IMR-90 (cell line): ENCODE measurements around the gene GNAI3. TPM values are rescaled to one million over a fixed set of nuclear protein-coding genes. Genes with fewer than 3 reads are reported as not detected.

ENCODE experiments used
- ATAC-seq: fragments of 200-7000 bp; cut with Tn5 transposase; 2 replicates; pipeline ENCODE4 v1.9.1; 2020; ENCODE audit warnings: low read depth, mild to moderate bottlenecking, moderate library complexity
- BruUV-seq: library from RNA; stranded (reverse); fragments of 400-500 nt; replicated peaks from 2 replicates; lab custom pipeline; 2021; lab: Mats Ljungman, UMichigan
- CTCF ChIA-PET: fragments of 300-600 bp; formaldehyde crosslinking; extraction: SDS; loops from one replicate; lab custom pipeline; 2021; ENCODE audit warnings: antibody characterized with exemption; lab: Yijun Ruan, JAX
- POLR2A ChIA-PET: fragments of 300-600 bp; sonication (Branson Sonifier 250); formaldehyde crosslinking; loops from one replicate; lab custom pipeline; 2022; ENCODE audit warnings: antibody characterized with exemption; ENCODE audit not compliant: unreplicated experiment; lab: Charles Lee
- DNase-seq: peaks from one replicate; pipeline ENCODE4 v3.0.0; 2013
- H2AFZ ChIP-seq: replicated peaks from 2 replicates; pipeline ENCODE3; 2013; ENCODE audit warnings: low read length, mild to moderate bottlenecking; ENCODE audit not compliant: poor library complexity
- H2AK5ac ChIP-seq: 2 replicates; pipeline ENCODE4 v1.6.1; 2013; ENCODE audit warnings: low read depth, low read length, inconsistent platforms
- H2AK9ac ChIP-seq: replicated peaks from 2 replicates; pipeline ENCODE3; 2013; ENCODE audit warnings: mild to moderate bottlenecking, low read depth, low read length, moderate library complexity; ENCODE audit not compliant: poor library complexity
- H2BK120ac ChIP-seq: 2 replicates; pipeline ENCODE4 v1.6.1; 2013; ENCODE audit warnings: low read depth, low read length, inconsistent platforms
- H2BK15ac ChIP-seq: 3 replicates; pipeline ENCODE4 v1.6.1; 2013; ENCODE audit warnings: low read depth, low read length, inconsistent platforms
- H2BK20ac ChIP-seq: 2 replicates; pipeline ENCODE4 v1.6.1; 2013; ENCODE audit warnings: low read depth, mild to moderate bottlenecking, inconsistent platforms, low read length, moderate library complexity
- H2BK5ac ChIP-seq: 2 replicates; pipeline ENCODE4 v1.6.1; 2013; ENCODE audit warnings: mild to moderate bottlenecking, low read depth, low read length, inconsistent platforms; ENCODE audit not compliant: poor library complexity, severe bottlenecking
- H3K14ac ChIP-seq: replicated peaks from 2 replicates; pipeline ENCODE4 v1.6.1; 2013; ENCODE audit warnings: low read depth, low read length, inconsistent platforms
- H3K18ac ChIP-seq: 2 replicates; pipeline ENCODE4 v1.6.1; 2013; ENCODE audit warnings: low read depth, low read length, control low read depth
- H3K23ac ChIP-seq: 2 replicates; pipeline ENCODE4 v1.6.1; 2013; ENCODE audit warnings: low read depth, low read length, inconsistent platforms
- H3K27ac ChIP-seq: 2 replicates; pipeline ENCODE4 v1.5.1; 2013; ENCODE audit warnings: mild to moderate bottlenecking, control low read depth, low read length; ENCODE audit not compliant: insufficient read depth
- H3K27me3 ChIP-seq: 2 replicates; pipeline ENCODE4 v1.6.1; 2013; ENCODE audit warnings: low read length; ENCODE audit not compliant: control insufficient read depth, insufficient read depth
- H3K36me3 ChIP-seq: 2 replicates; pipeline ENCODE4 v1.6.1; 2013; ENCODE audit warnings: low read length, mixed read lengths; ENCODE audit not compliant: control insufficient read depth, insufficient read depth
- H3K4ac ChIP-seq: 2 replicates; pipeline ENCODE4 v1.6.1; 2013; ENCODE audit warnings: low read depth, low read length, inconsistent platforms
- H3K4me1 ChIP-seq: 2 replicates; pipeline ENCODE4 v1.6.1; 2013; ENCODE audit warnings: low read length, mixed read lengths; ENCODE audit not compliant: control insufficient read depth, insufficient read depth
- H3K4me2 ChIP-seq: 2 replicates; pipeline ENCODE4 v1.6.1; 2013; ENCODE audit warnings: low read depth, mild to moderate bottlenecking, control low read depth, low read length, moderate library complexity
- H3K4me3 ChIP-seq: 2 replicates; pipeline ENCODE4 v1.5.1; 2013; ENCODE audit warnings: low read depth, mild to moderate bottlenecking, control low read depth, low read length, moderate library complexity; ENCODE audit not compliant: insufficient read depth
- H3K56ac ChIP-seq: 2 replicates; pipeline ENCODE4 v1.6.1; 2013; ENCODE audit warnings: low read length, inconsistent platforms; ENCODE audit not compliant: insufficient read depth; ENCODE audit errors: extremely low read depth
- H3K79me1 ChIP-seq, 2 experiments: 2 replicates each; pipeline ENCODE4 v1.6.1; 2013; ENCODE audit warnings: low read length in 2 of 2, inconsistent platforms in 1 of 2, low read depth in 1 of 2
- H3K9ac ChIP-seq: 2 replicates; pipeline ENCODE4 v1.6.1; 2013; ENCODE audit warnings: low read depth, low read length, control low read depth
- H3K9me1 ChIP-seq: 2 replicates; pipeline ENCODE4 v1.6.1; 2013; ENCODE audit warnings: low read length, inconsistent platforms; ENCODE audit not compliant: insufficient read depth
- H3K9me3 ChIP-seq: 2 replicates; pipeline ENCODE4 v1.6.1; 2013; ENCODE audit warnings: low read length; ENCODE audit not compliant: control insufficient read depth, insufficient read depth
- H4K20me1 ChIP-seq: 2 replicates; pipeline ENCODE4 v1.6.1; 2013; ENCODE audit warnings: low read length, inconsistent platforms; ENCODE audit not compliant: insufficient read depth
- H4K5ac ChIP-seq: 2 replicates; pipeline ENCODE4 v1.6.1; 2013; ENCODE audit warnings: mild to moderate bottlenecking, low read depth, low read length, control low read depth
- H4K8ac ChIP-seq, 2 experiments: 2 replicates each; pipeline ENCODE4 v1.6.1; 2013; ENCODE audit warnings: low read depth in 2 of 2, low read length in 2 of 2, control low read depth in 1 of 2, inconsistent platforms in 1 of 2
- H4K91ac ChIP-seq: 2 replicates; pipeline ENCODE4 v1.6.1; 2013; ENCODE audit warnings: low read depth, low read length, inconsistent platforms; ENCODE audit not compliant: insufficient read depth
- FOS ChIP-seq: fragments of 150-350 bp; IDR thresholded peaks from 2 replicates; pipeline ENCODE4 v1.6.1; 2016; ENCODE audit warnings: low read depth, low read length
- POLR2A ChIP-seq: IDR thresholded peaks from 2 replicates; pipeline ENCODE4 v1.6.1; 2012; ENCODE audit warnings: mild to moderate bottlenecking, low read depth, low read length
- RAD21 ChIP-seq: IDR thresholded peaks from 2 replicates; pipeline ENCODE4 v1.6.1; 2012; ENCODE audit warnings: low read length, improper control_type of control experiment
- WGBS, 2 experiments: methylation state at CpG; one replicate each; pipeline versions ENCODE4 v1.1.5 to v1.1.7; 2013; ENCODE audit warnings: missing lambda C conversion rate in 2 of 2; ENCODE audit not compliant: insufficient read length in 1 of 2; ENCODE audit errors: extremely low coverage in 2 of 2; 5-methylcytosine and 5-hydroxymethylcytosine counted together
- dilution Hi-C: fragments of 300-500 bp; cut with HindIII; formaldehyde crosslinking; loops from one replicate; pipeline ENCODE4 v1.14.3; 2018; ENCODE audit warnings: low sequenced_read_pairs; ENCODE audit not compliant: unreplicated experiment
- in situ Hi-C: fragments of 300-500 bp; cut with MboI; formaldehyde crosslinking; loops from 3 replicates; pipeline ENCODE4 v1.14.3; 2019; ENCODE audit warnings: low sequenced_read_pairs, inconsistent platforms, mixed read lengths
- intact Hi-C: fragments of 100-400 bp; cut with micrococcal nuclease; formaldehyde crosslinking; loops from 2 replicates; pipeline ENCODE4 v1.10.0; 2022
- polyA plus RNA-seq, 3 experiments: library from polyadenylated mRNA; depleted of rRNA; stranded (reverse); fragments of >200 nt; gene quantifications; 2 replicates each; pipeline ENCODE4 v1.2.3, GENCODE V29; 2012; ENCODE audit warnings: low replicate concordance in 1 of 3
- total RNA-seq: library from RNA; depleted of rRNA; stranded (reverse); fragments of >200 nt; gene quantifications from 2 replicates; pipeline ENCODE4 v1.2.3, GENCODE V29; 2012

The GNAI3 gene
- total and polyA plus RNA-seq, 2 of the 4 experiments (the other 2 are of a cell fraction): 5.9 to 14.9 TPM

DNA sequence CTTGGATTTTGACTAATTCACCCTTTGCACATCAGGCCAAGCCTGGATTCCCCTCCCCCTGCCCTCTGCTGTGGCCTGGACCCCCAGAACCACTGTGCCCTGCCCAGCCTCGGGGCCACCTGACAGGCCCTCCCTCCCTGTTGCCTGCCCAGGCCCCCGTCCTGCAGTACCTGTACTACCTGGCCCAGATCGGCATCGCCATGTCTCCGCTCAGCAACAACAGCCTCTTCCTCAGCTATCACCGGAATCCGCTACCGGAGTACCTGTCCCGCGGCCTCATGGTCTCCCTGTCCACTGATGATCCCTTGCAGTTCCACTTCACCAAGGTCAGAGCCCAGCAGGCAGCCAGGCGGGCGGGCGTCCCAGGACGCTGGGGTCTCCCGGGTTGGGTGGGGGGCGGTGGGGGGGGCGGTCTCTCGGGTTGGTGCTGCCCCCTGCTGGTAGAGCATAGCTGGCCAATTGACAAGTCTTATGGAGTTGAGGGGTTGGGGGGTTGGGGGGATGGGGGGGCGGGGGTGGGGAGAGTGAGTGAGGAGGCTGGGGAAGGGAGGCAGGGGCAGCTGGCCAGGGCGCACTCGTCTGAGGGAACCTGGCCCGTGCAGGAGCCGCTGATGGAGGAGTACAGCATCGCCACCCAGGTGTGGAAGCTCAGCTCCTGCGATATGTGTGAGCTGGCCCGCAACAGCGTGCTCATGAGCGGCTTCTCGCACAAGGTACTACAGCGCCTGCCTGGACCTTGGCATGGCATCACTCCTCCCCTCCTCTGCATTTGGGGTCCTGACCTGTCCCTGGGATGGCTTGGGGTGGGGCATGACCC lies 81.9 kb downstream of the GNAI3 start:
- no peak overlapping the region for H3K14ac ChIP-seq
- no peak overlapping the region for H3K18ac ChIP-seq
- no peak overlapping the region for H2BK20ac ChIP-seq
- no peak overlapping the region for H3K23ac ChIP-seq
- intact Hi-C loops (no loop called here), in situ Hi-C loops (no loop called here), dilution Hi-C loops (no loop called here)
- 88% methylated on average over 5 of the region's 30 CpGs; no CpG with 5 or more reads in 1 of the 2 experiments for WGBS, 2 experiments
- H3K4ac ChIP-seq: no peak overlapping the region
- no peak overlapping the region for H3K9ac ChIP-seq
- no peak overlapping the region for H3K4me2 ChIP-seq
- 0 out of 4 replicates have a peak overlapping the region, but pooled peaks of 1 of the 2 experiments have one; percentile 25 for H4K8ac ChIP-seq
- H4K20me1 ChIP-seq: peaks cover 22% of the 10 kb centered on the region
- no peaks in the 10 kb centered on the region for H3K9me1 ChIP-seq
- H3K36me3 ChIP-seq: peaks cover 68% of the 10 kb centered on the region
- no peak overlapping the region for H3K56ac ChIP-seq
- no peak for ATAC-seq
- H2BK120ac ChIP-seq: no peak overlapping the region
- H3K4me3 ChIP-seq: no peak overlapping the region
- H2AK5ac ChIP-seq: peak overlapping the region; percentile 63
- peaks cover 26 to 48% of the 10 kb centered on the region in 2 experiments for H3K79me1 ChIP-seq
- TF ChIP-seq FOS (no peak), RAD21 (0 out of 2 replicates have a peak, but pooled peaks have one; percentile 23), POLR2A (no peak)
- peaks cover 1% of the 10 kb centered on the region; the same call in 1 of the 2 replicates for H3K4me1 ChIP-seq
- H2BK5ac ChIP-seq: no peak overlapping the region
- H4K91ac ChIP-seq: no peak overlapping the region
- BruUV-seq: no TSS peak
- no peak for DNase-seq
- H3K27me3 ChIP-seq: no peaks in the 10 kb centered on the region
- H2AK9ac ChIP-seq: peak overlapping the region; percentile 42
- ChIA-PET CTCF (interaction anchor here (1.0 to 1.2 kb wide), 2 partner anchors 10 to 84 kb away, joined by 4 to 6 read pairs; partner anchors contain the start of genes AMPD2 and GNAT2), POLR2A (interaction anchor here (0.6 kb wide), 1 partner anchor 81 kb away, joined by 3 read pairs; no protein-coding TSS in a partner anchor)
- H3K27ac ChIP-seq: no peak overlapping the region
- H2BK15ac ChIP-seq: no peak overlapping the region
- no peaks in the 10 kb centered on the region for H3K9me3 ChIP-seq
- H2AFZ ChIP-seq: peak overlapping the region; percentile 48
- no peak overlapping the region for H4K5ac ChIP-seq
